ENCODE measurements around the gene COX4I2. TPM values are rescaled to one million over a fixed set of nuclear protein-coding genes. Genes with fewer than 3 reads are reported as not detected.

COX4I2 gene
- total and polyA plus RNA-seq, 4 donors = 0.35 to 0.81 (median 0.59) TPM; not detected in 1

DNA sequence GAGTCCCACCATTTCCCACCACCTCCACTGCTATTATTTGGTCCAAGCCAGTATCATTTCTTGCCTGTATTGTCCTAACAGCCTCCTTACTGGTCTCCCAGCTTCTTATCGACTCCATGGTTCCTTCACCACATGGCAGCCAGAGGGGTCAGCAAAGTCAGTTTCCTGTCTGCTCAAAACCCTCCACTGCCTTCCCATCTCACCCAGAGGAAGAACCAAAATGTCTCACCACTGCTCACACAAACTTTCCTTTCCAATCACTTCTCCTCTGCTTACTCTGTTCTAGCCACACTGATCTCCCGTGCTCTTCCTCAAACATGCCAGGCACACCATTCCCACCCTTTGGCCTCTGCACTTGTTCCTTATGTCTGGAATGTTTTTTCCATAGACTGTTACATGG lies 45.2 kb downstream of the COX4I2 start:
- Histone ChIP-seq H3K9ac (ENCODE audit: low read depth in 1 of 2, low read length in 2 of 2) (no peak overlapping the region), H3K4me1 (ENCODE audit: control insufficient read depth in 4 of 4, insufficient read depth in 4 of 4, low read length in 3 of 4) (peaks cover 10 to 38% (median 33%) of the 10 kb centered on the region in 4 donors), H3K9me3 (ENCODE audit: control insufficient read depth in 4 of 4, low read length in 3 of 4) (no peaks in the 10 kb centered on the region), H3K27ac (ENCODE audit: low read depth in 1 of 2, low read length in 2 of 2) (no peak overlapping the region), H3K27me3 (ENCODE audit: control insufficient read depth in 4 of 4, insufficient read depth in 4 of 4, low read length in 3 of 4) (no peaks in the 10 kb centered on the region), H3K36me3 (ENCODE audit: control insufficient read depth in 4 of 4, insufficient read depth in 3 of 4, low read depth in 1 of 4, low read length in 3 of 4) (peaks cover 3 to 12% (median 5%) of the 10 kb centered on the region in 4 donors), H3K4me3 (ENCODE audit: low read depth in 1 of 3, low read length in 3 of 3) (no peak overlapping the region)
- WGBS = 71% methylated on average over 2 of the region's 2 CpGs
- TF ChIP-seq, protein P1, sequence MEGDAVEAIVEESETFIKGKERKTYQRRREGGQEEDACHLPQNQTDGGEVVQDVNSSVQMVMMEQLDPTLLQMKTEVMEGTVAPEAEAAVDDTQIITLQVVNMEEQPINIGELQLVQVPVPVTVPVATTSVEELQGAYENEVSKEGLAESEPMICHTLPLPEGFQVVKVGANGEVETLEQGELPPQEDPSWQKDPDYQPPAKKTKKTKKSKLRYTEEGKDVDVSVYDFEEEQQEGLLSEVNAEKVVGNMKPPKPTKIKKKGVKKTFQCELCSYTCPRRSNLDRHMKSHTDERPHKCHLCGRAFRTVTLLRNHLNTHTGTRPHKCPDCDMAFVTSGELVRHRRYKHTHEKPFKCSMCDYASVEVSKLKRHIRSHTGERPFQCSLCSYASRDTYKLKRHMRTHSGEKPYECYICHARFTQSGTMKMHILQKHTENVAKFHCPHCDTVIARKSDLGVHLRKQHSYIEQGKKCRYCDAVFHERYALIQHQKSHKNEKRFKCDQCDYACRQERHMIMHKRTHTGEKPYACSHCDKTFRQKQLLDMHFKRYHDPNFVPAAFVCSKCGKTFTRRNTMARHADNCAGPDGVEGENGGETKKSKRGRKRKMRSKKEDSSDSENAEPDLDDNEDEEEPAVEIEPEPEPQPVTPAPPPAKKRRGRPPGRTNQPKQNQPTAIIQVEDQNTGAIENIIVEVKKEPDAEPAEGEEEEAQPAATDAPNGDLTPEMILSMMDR (IDR thresholded peaks at IDR 0.05; ENCODE audit: low read depth, low read length, missing input control) = no peak
- TF ChIP-seq SP1 (IDR thresholded peaks at IDR 0.05) (no peak), FOXA2 (IDR thresholded peaks at IDR 0.05) (no peak), TAF1 (conservative IDR thresholded peaks at IDR 0.05) (no peak), GABPA (IDR thresholded peaks at IDR 0.05 in 1 of 2, conservative IDR thresholded peaks at IDR 0.05 in 1 of 2) (no peak), HNF4G (IDR thresholded peaks at IDR 0.05) (no peak), HNF4A (conservative IDR thresholded peaks at IDR 0.05) (no peak)
- TF ChIP-seq, protein P2, sequence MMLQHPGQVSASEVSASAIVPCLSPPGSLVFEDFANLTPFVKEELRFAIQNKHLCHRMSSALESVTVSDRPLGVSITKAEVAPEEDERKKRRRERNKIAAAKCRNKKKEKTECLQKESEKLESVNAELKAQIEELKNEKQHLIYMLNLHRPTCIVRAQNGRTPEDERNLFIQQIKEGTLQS (IDR thresholded peaks at IDR 0.05) = no peak
- TF ChIP-seq, protein P3, sequence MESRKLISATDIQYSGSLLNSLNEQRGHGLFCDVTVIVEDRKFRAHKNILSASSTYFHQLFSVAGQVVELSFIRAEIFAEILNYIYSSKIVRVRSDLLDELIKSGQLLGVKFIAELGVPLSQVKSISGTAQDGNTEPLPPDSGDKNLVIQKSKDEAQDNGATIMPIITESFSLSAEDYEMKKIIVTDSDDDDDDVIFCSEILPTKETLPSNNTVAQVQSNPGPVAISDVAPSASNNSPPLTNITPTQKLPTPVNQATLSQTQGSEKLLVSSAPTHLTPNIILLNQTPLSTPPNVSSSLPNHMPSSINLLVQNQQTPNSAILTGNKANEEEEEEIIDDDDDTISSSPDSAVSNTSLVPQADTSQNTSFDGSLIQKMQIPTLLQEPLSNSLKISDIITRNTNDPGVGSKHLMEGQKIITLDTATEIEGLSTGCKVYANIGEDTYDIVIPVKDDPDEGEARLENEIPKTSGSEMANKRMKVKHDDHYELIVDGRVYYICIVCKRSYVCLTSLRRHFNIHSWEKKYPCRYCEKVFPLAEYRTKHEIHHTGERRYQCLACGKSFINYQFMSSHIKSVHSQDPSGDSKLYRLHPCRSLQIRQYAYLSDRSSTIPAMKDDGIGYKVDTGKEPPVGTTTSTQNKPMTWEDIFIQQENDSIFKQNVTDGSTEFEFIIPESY (IDR thresholded peaks at IDR 0.05) = no peak
- no peak for DNase-seq (ENCODE audit: low spot score)

DNA sequence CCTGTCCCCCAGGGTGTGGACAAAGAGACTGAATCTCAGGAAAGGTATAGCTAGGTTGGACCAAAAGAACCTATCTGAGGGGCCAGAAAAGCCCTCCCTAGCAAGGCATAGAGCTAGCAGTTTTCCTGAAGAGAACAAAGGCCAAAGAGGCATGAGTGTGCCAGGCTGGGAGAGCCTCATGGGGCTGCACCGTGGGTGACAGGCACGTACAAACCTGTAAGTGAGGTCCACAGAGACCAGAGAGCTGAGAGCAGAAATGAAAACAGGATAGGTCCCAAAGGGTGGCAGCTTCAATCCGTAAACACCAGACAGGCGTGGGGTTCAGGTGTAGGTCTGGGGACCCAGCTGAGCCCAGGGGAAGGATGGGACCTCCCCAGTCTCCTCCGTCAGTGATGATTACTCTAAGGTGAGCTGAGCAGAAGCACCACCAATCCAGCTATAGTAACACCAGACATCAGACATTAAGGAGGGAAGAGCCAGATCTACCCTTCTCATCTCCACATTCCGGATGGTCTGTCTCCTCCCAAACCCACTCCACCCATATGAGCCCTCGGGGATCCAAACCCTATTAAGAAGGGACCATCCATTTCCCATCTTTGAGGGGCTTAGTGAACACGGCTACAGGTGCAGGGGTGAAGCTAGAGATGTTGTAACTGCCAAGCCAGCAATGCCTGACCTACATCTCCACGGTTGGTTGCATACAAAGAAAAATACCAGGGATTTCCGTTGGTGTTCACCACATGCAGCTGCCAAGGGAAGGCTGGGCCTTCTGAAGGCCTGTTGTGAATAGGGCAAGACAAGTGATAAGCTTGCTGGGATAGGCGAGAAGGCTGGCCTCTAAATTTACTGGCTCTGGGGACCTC lies 46.7 kb downstream of the COX4I2 start:
- Histone ChIP-seq H3K4me1 (ENCODE audit: control insufficient read depth in 4 of 4, insufficient read depth in 4 of 4, low read length in 3 of 4) (peaks cover 3 to 24% (median 18%) of the 10 kb centered on the region in 4 donors), H3K9me3 (ENCODE audit: control insufficient read depth in 4 of 4, low read length in 3 of 4) (no peaks in the 10 kb centered on the region), H3K9ac (ENCODE audit: low read depth in 1 of 2, low read length in 2 of 2) (no peak overlapping the region), H3K27ac (ENCODE audit: low read depth in 1 of 2, low read length in 2 of 2) (no peak overlapping the region), H3K4me3 (ENCODE audit: low read depth in 1 of 3, low read length in 3 of 3) (no peak overlapping the region), H3K27me3 (ENCODE audit: control insufficient read depth in 4 of 4, insufficient read depth in 4 of 4, low read length in 3 of 4) (no peaks in the 10 kb centered on the region), H3K36me3 (ENCODE audit: control insufficient read depth in 4 of 4, insufficient read depth in 3 of 4, low read depth in 1 of 4, low read length in 3 of 4) (peaks cover 3 to 14% (median 6%) of the 10 kb centered on the region in 4 donors)
- no peak for TF ChIP-seq TAF1 (conservative IDR thresholded peaks at IDR 0.05)
- TF ChIP-seq RAD21 (IDR thresholded peaks at IDR 0.05) = no peak
- TF ChIP-seq, protein P4, sequence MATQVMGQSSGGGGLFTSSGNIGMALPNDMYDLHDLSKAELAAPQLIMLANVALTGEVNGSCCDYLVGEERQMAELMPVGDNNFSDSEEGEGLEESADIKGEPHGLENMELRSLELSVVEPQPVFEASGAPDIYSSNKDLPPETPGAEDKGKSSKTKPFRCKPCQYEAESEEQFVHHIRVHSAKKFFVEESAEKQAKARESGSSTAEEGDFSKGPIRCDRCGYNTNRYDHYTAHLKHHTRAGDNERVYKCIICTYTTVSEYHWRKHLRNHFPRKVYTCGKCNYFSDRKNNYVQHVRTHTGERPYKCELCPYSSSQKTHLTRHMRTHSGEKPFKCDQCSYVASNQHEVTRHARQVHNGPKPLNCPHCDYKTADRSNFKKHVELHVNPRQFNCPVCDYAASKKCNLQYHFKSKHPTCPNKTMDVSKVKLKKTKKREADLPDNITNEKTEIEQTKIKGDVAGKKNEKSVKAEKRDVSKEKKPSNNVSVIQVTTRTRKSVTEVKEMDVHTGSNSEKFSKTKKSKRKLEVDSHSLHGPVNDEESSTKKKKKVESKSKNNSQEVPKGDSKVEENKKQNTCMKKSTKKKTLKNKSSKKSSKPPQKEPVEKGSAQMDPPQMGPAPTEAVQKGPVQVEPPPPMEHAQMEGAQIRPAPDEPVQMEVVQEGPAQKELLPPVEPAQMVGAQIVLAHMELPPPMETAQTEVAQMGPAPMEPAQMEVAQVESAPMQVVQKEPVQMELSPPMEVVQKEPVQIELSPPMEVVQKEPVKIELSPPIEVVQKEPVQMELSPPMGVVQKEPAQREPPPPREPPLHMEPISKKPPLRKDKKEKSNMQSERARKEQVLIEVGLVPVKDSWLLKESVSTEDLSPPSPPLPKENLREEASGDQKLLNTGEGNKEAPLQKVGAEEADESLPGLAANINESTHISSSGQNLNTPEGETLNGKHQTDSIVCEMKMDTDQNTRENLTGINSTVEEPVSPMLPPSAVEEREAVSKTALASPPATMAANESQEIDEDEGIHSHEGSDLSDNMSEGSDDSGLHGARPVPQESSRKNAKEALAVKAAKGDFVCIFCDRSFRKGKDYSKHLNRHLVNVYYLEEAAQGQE (IDR thresholded peaks at IDR 0.05) = no peak
- no peak for TF ChIP-seq HNF4G (IDR thresholded peaks at IDR 0.05)
- TF ChIP-seq, protein P2 (IDR thresholded peaks at IDR 0.05) = no peak
- TF ChIP-seq, protein P5, sequence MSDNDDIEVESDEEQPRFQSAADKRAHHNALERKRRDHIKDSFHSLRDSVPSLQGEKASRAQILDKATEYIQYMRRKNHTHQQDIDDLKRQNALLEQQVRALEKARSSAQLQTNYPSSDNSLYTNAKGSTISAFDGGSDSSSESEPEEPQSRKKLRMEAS (IDR thresholded peaks at IDR 0.05) = no peak
- TF ChIP-seq YY1 (IDR thresholded peaks at IDR 0.05) = no peak
- no peak for DNase-seq (ENCODE audit: low spot score)
- WGBS = 78% methylated on average over 11 of the region's 11 CpGs

Measured in liver (tissue), 9 donors.